ENCODE results near the gene DHCR24.
A peak's percentile ranks its signal among the peaks of the same experiment; 100 is the strongest.

Gene DHCR24

DNA sequence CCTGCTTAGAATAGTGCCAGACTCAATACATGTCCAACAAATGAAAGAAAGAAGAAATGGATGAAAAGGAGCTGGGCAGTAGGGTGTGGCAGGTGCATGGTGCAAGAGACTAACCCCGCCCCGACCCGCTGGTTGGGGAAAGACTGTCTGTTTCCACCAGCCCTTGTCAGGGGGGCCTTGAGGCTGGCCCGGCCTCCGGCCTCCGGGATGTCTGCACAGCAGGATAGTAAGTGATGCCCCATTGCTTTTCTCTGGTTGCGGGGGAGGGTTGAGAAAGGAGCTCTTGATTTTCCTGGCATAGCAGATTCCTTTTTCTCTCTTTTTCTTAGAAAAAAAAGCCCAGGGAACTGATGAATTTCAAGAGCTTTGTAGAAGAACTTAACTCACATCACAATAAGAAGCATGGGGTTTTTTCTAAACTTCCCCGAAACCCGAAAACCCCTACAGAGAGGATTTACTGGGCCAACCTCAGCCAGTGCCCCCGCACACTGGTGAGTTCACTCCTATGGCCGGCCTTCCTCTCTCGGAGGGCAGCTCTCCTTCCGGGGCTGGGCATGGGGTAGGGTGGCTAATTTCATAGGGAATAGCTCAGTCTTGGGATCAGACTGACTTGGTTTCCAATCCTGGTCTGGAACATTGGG lies 73.4 kb downstream of the DHCR24 start:
- peak; percentile 30 for DNase-seq

DNA sequence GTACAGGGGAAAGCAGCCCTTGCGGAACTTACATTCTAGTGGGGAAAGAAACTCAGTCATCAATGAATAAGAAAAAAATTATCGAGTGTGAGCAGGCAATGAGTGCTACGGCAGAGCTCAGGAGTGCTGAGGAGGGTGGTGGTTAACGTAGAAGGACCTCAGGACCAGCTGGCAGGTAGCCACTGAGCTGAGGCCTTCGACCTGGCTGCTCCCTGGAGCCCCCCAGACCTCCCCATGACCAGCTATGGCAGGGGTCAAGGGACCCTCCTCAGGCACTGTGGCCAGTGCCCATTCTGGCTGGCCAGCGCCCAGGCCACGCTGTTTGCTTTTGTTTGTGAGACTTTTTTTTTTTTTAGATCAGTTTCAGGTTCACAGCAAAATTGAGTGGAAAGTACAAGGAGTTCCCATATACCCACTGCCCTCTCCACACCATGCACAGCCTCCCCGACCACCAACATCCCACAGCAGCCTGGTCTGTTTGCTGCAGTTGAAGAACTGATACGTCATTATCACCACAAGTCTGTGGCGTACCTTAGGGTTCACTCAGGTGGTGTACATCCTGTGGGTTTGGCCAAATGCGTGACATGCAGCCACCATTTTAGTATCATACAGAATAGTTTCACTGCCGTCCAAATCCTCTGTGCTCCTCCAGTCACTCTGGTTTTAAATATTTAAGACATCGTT lies 74.1 kb downstream of the DHCR24 start:
- peak; percentile 39 for DNase-seq

DNA sequence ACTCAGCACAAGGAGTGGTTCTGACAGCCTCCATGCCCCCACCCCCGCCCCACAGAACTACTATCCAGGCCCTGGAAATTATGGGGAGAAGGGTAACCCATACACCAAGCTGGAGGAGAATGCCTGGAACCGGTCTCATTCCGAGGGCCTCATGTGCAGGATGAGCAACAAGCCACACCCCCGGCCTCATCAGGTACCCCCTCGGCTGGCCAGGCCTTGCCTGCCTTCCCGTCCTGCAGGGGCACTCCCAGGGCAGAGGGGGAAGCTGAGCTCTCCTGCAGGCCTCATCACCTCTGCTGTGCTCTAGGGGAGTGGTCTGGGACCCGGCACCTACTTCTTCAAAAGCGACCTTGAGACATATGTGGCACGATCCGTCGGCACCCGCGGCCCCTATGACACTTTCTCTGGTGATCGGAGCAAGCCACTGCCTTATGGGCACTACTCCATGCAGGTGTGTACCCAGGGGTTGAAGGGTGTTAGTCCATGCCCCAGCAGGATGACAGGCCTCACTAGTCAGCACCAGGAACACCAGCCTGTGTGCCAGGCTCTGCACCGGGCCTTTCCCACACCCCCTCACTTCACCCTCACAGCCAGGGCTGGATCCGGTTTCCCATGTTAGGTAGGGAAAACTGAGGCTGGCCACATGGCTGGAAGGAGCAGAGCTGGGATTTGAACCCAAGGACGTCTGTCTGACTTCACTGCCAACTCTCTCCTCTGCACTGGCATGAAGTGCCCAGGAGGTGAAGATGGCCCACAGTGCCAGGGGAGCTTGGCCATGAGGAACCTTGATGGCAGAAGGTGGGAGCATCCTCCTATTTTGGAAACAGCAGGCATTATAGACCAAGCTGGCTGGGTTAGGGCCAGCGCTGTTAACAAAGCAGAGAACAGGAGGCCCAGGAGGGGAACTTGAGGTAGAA lies 75.0 kb downstream of the DHCR24 start:
- peak; percentile 43 for DNase-seq

DNA sequence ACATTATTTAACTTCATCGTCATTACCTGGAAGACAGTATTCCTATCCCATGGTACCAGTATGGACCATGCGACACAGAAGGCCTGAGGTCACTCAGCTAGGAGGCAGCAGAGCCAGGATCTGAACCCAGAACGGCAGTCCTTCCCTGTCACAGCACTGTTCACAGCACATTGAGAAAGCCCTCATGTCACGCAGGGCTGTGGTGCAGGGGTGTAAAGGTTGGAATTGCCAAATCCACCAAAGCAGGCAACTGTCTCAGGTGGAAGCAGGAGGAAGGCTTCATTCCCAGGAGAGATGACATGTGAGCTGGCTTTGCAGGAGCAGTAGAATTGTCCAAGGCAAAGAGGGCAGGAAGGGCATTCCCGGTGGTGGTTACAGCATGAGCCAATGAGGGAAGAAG lies 75.9 kb downstream of the DHCR24 start:
- DNase-seq: peak; percentile 32

DNA sequence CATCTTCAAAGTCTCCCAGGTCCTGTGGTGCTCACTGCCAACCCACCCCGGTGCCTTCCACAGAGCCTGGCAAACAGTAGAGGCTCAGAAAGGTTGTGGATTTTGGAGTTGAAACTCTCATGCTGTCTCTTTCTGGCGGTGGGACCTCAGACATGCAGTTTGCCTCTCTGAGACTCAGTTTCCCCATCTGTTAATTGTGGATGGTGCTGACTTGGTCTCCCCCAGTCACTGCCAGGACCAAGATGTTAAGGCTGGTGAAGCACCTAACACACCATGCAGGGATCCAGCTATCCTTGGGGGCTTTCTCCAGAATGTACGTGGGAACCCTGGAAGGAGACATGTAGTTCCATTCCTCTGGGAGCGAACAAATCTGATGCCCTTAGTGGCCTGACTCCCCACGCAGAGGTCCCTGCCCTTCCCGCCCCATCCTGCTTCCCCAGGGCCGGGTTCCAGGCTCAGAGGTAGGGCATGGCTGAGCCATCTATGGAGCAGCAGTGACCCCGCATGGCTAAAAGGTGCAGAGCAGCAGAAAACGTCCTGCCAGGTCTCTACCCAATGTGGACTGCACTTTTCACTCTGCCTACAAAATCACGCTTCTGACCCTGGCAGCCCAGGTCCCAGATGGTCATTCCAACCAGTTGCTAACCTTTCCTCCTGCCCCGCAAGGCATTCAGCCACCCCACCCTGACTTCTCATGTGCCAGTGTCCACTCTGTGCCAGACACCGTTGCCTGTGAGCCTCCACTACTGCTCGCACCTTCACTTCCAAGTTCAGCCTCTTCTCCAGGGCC lies 76.6 kb downstream of the DHCR24 start:
- DNase-seq: peak; percentile 85

DNA sequence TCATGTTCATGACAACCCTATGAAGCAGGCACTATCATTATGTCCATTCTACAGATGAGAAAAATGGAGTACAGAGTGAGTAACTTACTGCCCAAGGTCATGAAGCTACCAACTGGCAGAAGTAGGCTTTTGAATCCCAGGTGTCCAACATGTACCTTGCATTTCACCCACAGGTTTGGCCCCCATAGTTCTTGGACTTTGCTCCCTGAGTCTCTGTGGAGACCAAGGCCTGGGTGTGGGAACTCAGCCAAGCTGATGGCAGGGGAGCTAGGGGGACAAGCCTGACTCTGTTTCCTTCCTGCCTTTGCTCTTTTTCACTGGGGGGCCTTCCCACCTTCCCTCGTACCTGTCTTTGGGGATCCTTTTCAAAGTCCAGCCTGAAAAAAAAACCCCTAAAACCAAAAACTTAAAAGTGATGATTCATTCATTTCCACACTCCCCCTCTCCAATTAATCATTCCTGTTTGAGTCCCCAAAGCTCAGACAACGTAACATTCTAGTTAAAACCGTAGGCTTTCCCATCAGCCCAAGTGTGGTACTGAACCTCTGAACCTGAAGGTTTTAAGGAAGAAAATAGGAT lies 77.4 kb downstream of the DHCR24 start:
- DNase-seq: peak; percentile 49

DNA sequence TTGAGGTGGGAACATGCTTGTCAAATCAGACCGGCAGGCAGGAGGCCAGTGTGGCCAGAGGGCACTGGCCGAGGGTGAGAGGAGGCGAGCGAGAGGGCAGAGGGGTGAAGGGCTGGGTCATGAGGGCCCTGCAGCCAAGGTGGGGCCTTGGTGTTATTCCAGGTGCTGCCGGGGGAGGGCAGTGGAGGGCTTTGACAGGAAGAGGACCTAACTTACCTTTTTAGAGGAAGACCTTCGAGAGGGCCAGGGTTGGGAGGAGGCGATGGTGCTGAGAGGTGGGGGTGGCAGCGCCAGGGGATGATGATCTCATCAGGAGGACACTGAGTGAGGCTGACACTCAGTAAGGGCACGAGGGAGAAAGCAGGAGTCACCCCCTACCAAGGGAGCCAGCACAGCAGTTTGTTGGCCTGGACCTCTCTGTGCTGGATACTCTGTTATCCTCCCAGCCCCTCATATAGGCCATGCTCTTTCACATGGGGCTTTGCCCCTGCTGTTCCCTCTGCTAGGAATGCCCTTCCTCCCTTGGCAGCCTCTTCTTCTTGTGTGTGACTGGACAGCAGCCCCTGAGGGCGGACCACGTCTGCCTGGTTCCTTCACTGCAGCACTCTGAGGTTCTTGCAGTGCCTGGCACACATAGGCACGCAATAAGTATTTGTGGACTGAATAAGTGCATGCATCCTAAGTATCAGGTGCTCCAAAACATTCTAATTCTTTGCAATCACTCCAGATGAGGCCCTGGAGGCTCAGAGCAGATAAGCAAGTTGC lies 78.4 kb downstream of the DHCR24 start:
- DNase-seq: peak; percentile 49

DNA sequence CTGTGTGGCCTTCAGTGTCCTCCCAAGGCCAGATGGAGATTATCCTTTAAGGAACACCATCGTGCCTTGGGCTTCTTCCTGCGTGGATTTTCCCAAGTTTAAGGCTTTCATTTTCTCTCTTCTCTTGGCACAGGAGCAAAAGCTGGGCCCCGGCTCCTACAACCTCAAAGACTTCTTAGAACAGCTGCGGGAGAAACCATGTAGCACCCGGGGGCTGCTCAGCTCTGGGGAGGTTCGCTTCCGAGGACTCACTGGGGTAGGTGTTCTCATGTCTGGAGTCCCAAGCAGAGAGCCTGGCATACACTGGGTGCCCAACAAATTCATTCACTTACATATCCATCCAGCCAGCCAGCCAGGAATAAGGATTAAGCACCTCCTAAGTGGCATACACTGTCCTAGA lies 79.2 kb downstream of the DHCR24 start:
- peak; percentile 39 for DNase-seq

DNA sequence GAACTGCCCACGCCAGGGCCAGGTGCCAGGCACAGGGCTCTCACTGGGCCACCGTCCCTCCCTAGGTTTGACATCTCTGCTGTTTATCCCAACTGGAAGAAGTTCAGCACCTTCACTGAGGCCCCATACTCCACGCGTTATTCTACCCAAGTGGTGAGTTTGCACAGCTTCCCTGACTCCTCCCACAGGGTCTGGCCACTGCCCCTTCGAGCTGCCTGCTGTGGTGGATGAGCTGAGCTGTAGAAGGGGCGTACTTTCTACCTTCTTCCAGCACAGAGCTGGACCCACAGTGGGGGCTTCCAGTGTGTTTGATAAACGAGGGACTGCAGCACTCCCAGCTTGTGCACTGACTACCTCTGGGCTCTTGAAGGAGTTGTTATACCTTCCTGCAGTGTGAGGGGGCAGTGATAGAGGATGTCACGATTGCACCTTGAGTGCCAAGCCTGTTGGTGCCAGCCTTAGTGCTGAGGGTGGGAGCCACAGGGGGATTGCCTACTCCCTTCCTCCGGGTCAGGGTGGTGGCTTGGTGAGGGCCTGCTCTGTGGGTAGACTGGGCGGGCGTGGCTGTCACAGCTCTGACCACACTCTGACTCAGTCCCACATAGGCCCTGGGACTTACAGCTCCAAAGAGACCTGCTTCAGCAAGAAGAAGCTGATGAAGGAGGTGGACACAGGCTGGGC lies 79.9 kb downstream of the DHCR24 start:
- DNase-seq: peak; percentile 58

DNA sequence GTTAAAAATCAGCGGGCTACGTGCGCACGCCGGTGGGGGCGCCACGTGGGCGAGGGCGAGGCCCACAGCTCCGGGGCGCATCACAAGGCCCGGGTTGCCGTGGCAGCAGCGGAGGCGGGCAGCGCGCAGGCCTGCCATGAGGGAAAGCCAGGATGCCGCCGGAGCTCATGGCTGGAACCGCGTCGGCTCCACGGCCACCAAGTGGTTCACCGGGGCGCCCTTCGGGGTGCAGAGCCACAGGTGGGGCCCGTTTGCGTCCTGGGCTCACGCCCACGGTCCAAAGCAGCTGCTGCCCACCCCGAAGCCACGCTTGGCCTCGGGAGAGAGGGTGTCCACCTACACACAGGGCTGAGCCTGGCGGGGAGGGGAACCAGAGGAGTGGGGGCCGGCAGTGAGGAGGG lies 81.0 kb downstream of the DHCR24 start:
- peak; percentile 40 for DNase-seq

DNA sequence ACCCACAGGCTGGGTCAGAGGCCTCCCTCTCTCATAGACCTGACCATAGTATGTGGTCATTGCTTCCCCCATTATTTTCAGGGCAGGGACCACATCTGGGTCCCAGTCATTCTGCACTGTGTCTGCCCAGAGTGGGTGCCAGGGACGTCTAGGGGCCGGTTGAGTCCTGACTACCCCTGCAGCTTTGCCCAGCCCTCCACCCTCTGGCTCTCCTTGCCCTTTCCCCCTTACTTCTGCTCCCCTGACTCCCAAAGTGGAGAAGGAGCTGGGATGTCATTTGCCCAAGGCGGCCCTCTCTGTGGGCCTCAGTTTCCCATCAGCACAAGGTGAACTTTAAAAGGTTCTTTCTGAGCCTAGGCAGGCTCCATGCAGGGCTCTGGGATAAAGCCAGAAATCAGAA lies 81.5 kb downstream of the DHCR24 start:
- peak; percentile 25 for DNase-seq

DNA sequence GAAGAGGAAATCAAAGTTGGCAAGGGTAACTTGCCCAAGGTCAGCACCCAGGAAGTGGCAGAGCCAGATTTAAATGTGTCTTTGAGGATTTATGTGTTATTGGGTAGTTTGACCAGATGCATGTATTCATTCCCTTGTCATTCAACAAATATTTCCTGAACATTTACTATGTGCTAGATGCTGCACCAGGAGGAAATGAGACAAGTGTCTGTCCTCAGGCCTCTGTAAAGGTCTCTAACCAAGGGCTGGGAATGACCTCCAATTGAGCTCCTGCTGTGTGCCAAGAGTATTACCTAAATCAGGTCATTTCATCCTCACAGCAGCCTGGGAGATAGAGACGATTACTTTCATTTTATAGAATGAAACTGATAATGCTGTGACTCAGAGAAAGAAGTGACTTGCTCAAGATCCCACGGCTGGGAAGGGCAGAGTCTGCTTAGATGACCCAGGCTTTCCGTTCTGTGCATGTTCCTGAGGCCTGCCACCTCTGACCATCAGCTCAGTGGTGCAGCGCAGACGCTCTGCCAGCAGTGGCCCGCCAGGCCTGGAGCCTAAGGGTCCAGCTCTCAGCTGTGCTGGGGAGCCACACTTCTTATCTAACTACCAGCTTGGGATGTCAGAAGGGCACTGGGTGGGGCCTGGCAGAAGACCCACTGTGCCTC lies 82.4 kb downstream of the DHCR24 start:
- DNase-seq: peak; percentile 59

DNA sequence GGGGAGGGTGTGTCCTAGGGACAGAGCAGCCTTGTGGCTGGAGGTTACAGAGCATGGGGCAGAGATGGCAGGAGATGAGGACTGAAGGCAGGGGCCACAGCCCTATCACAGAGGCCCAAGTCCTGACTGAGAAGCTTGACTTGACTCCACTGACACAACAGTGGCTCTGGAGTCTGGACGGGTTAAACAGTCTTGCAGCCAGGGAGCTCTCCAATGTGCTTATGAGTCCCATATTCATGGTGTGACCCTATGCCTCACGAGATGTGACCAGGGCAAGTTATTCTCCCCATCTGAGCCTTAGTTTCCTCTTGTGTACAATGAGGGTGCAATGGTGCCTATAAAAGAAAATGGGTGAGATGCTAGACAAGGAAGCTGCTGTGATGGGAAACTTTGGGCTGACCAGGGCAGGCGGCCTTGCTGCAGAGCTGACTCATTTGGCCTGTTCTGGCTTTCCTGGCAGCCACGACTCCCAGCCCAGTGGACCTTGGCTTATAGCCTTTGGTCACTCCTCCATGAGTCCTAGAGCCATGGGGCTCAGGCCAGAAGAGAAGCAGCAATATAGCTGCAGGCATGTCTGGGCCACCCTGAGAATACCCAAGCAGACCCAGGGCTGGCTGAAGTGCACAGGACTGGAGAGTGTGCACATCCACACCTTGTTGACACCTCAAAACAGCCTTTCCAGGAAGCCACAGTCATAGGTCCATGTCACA lies 83.1 kb downstream of the DHCR24 start:
- DNase-seq: peak; percentile 47

DNA sequence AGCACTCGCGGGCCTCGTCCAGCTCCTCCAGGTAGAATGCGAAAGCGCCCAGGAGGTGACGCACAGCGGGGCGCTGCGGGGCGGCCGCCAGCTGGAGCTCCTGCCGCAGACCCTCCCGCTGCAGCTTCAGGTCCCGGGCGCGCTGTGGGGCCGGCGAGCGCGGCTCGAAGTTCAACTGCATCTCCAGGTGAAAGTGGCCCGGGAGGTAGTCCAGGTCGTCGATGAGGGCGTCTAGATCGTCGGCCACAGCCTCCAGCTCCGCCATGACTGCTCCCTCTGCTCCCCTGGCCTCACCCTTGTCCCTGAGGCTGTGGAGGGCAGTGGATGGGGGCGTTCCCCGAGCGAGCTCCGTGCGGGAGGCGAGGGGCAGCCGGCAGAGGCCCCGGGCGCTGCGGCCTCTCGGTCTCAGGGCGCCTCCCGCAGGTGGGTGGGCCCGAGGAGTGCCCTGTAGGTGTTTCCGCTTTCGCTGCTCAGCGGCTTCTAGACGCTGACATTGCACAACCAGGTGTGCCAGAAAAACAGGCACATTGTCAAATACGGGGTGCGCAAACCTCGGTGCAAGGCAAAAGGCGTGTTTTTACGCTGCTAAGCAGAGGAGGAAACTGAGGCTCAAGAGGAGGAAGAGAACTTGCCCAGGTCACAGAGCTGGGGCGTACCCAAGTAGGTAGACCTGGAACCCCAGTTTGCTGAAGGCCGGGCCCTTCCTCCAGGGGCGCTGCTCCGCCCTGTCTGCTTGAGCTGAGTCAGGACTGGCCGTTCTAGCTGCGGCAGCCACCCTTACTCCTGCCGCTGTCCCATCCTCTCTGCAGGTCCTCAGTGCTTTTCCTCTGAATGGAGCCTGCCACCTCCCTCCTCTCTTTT lies 85.9 kb downstream of the DHCR24 start, which contains the start of gene TTC22:
TSS of gene TTC22 (minus strand) at position 425 of the 861 bp plus-strand sequence. CDS start at position 265, 160 bp downstream.
- DNase-seq: peak; percentile 80

DNA sequence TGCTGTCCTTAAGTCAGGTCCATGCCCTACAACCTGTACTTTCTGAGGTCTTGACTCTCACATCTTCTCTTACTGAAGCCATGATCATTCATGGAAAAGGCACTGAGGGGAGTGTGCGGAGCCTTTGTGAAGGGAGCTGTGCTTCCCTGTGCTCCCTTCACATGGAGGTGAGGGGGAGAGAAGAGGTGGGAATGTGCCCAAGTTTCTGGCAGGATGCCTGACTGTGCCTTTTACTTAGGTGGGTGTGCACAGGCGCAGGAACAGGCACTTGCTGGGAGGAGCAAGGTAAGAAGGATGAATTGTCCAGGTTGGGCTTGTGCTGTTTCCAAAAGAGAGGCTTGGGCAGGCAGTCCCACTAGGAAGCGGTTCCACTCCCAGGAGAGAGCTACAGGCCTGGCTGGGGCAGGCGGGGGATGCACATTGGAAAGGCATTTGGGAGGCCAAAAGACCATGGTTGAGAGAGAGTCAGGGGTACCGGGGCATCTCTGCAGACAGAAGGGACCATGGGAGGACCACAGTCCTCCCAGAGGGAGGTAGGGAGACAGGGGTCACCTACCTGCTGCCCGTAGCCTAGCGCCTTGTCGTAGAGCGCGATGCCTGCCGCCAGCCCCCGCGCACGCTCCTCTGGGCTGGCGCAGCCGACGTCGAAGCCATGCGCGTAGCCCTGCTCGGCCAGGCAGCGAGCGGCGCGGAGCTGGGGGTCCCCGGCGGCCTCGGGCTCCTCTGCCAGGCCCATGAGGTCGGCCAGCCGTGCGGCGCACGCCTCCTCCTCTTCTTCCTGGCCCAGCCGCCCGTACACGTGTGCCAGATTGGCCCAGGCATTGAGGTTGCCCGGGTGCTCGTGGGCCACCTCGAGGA lies 86.7 kb downstream of the DHCR24 start:
- DNase-seq: no peak

Data from activated CD8-positive, alpha-beta memory T cell treated with anti-CD3 and anti-CD28 coated beads, Interleukin-2, amount 50 U/mL, for 48 hours (primary cell).